ENCODE results near the gene FAT2.
A peak's percentile ranks its signal among the peaks of the same experiment; 100 is the strongest.

The FAT2 gene

GRCh38 chr5:151607304-151607703 lies 16.2 kb upstream of the FAT2 start:
- ChIA-PET POLR2A (no interaction called here), CTCF (interaction anchor here (1.5 kb wide), 1 partner anchor 41 kb away, joined by 4 read pairs; no protein-coding TSS in a partner anchor)
- no peak for DNase-seq (ENCODE audit: low read depth, low spot score)
- no peak for TF ChIP-seq CTCF (IDR thresholded peaks at IDR 0.05; ENCODE audit: insufficient read depth, low read length, missing control alignments)
- H3K4me3 ChIP-seq (ENCODE audit: low read depth, low read length): no peak overlapping the region

- ChIA-PET CTCF (no interaction called here), POLR2A (no interaction called here)
- no peak for DNase-seq (ENCODE audit: low read depth, low spot score)
- TF ChIP-seq CTCF (IDR thresholded peaks at IDR 0.05; ENCODE audit: insufficient read depth, low read length, missing control alignments): no peak
- H3K4me3 ChIP-seq (ENCODE audit: low read depth, low read length): no peak overlapping the region
Measured at GRCh38 chr5:151605559-151605958, 14.4 kb upstream of the FAT2 start.

GRCh38 chr5:151602806-151603205 lies 11.7 kb upstream of the FAT2 start:
- TF ChIP-seq CTCF (IDR thresholded peaks at IDR 0.05; ENCODE audit: insufficient read depth, low read length, missing control alignments): no peak
- POLR2A ChIA-PET: no interaction called here
- DNase-seq (ENCODE audit: low read depth, low spot score): peak; percentile 33
- no peak overlapping the region for H3K4me3 ChIP-seq (ENCODE audit: low read depth, low read length)
- CTCF ChIA-PET: no interaction called here

GRCh38 chr5:151601391-151601790 lies 10.3 kb upstream of the FAT2 start:
- no peak overlapping the region for H3K4me3 ChIP-seq (ENCODE audit: low read depth, low read length)
- POLR2A ChIA-PET: no interaction called here
- DNase-seq (ENCODE audit: low read depth, low spot score): no peak
- CTCF ChIA-PET: interaction anchor here (1.5 kb wide), 1 partner anchor 51 kb away, joined by 4 read pairs; no protein-coding TSS in a partner anchor
- TF ChIP-seq CTCF (IDR thresholded peaks at IDR 0.05; ENCODE audit: insufficient read depth, low read length, missing control alignments): no peak

GRCh38 chr5:151600069-151600665 lies 9.0 kb upstream of the FAT2 start:
- no peak for TF ChIP-seq CTCF (IDR thresholded peaks at IDR 0.05; ENCODE audit: insufficient read depth, low read length, missing control alignments)
- POLR2A ChIA-PET: no interaction called here
- DNase-seq (ENCODE audit: low read depth, low spot score): no peak
- CTCF ChIA-PET: interaction anchor here (1.5 kb wide), 1 partner anchor 52 kb away, joined by 4 read pairs; no protein-coding TSS in a partner anchor
- no peak overlapping the region for H3K4me3 ChIP-seq (ENCODE audit: low read depth, low read length)

GRCh38 chr5:151598984-151599383 lies 7.9 kb upstream of the FAT2 start:
- ChIA-PET CTCF (no interaction called here), POLR2A (no interaction called here)
- DNase-seq (ENCODE audit: low read depth, low spot score): no peak
- no peak for TF ChIP-seq CTCF (IDR thresholded peaks at IDR 0.05; ENCODE audit: insufficient read depth, low read length, missing control alignments)
- no peak overlapping the region for H3K4me3 ChIP-seq (ENCODE audit: low read depth, low read length)

All from AG04449 (cell line).